HepG2 (cell line): ENCODE results near the gene DLX3. TPM values are rescaled to one million over a fixed set of nuclear protein-coding genes. Genes with fewer than 3 reads are reported as not detected.
A peak's percentile ranks its signal among the peaks of the same experiment; 100 is the strongest.

Experiments
- ARHGAP35 ChIP-seq: sonication (generic); formaldehyde crosslinking; IDR thresholded peaks from 2 replicates; pipeline ENCODE4 v1.9.0; 2022; ENCODE audit warnings: mild to moderate bottlenecking, inconsistent platforms, moderate library complexity, missing genetic modification reagents, borderline replicate concordance
- ETV5 ChIP-seq: IDR thresholded peaks from 2 replicates; pipeline ENCODE4 v1.6.1; 2018; ENCODE audit warnings: missing biosample characterization, missing genetic modification reagents, inconsistent platforms, borderline replicate concordance
- MYC ChIP-seq: sonication (generic); formaldehyde crosslinking; IDR thresholded peaks from 2 replicates; pipeline ENCODE4 v1.9.0; 2021; ENCODE audit warnings: missing genetic modification reagents, borderline replicate concordance
- SP1 ChIP-seq, 2 experiments: fragments of 450-650 bp in 1 of 2; sonication (generic) in 1 of 2; formaldehyde crosslinking in 1 of 2; IDR thresholded peaks; 2 replicates each; pipeline versions ENCODE4 v1.4.0 to v1.6.1; 2016 to 2020; ENCODE audit warnings: missing genetic modification reagents in 1 of 2
- ZNF350 ChIP-seq: sonication (generic); formaldehyde crosslinking; IDR thresholded peaks from 2 replicates; pipeline ENCODE4 v1.4.0; 2020; ENCODE audit warnings: mild to moderate bottlenecking, low read depth, missing genetic modification reagents, borderline replicate concordance
- ZNF605 ChIP-seq: sonication (generic); formaldehyde crosslinking; IDR thresholded peaks from 2 replicates; pipeline ENCODE4 v1.8.0; 2022; ENCODE audit warnings: mild to moderate bottlenecking, missing genetic modification reagents
- ZNF772 ChIP-seq: sonication (generic); formaldehyde crosslinking; IDR thresholded peaks from 2 replicates; pipeline ENCODE4 v1.5.0; 2020; ENCODE audit warnings: mild to moderate bottlenecking, missing genetic modification reagents
- ZNF781 ChIP-seq: sonication (generic); formaldehyde crosslinking; IDR thresholded peaks from 2 replicates; pipeline ENCODE4 v1.5.1; 2020; ENCODE audit warnings: borderline replicate concordance, mild to moderate bottlenecking, missing genetic modification reagents; ENCODE audit errors: not compliant biosample characterization
- polyA plus RNA-seq, 8 experiments: library from polyadenylated mRNA; depleted of rRNA in 3 of 8; stranded (reverse) in 7 of 8; unstranded in 1 of 8; fragments of >200 nt; fragmentation: Illumina TruSeq in 4 of 8; extraction: Trizol in 4 of 8; gene quantifications; 2 replicates each; pipeline versions ENCODE4 v1.2.1 to v1.2.3, GENCODE V29; 2011 to 2016; ENCODE audit warnings: low read depth in 4 of 8, missing spikeins in 1 of 8, mixed read lengths in 1 of 8; ENCODE audit not compliant: insufficient read depth in 1 of 8
- total RNA-seq, 5 experiments: library from RNA; depleted of rRNA; stranded (reverse); fragments of >200 nt; fragmentation: Illumina TruSeq; extraction: Trizol; gene quantifications; 2 replicates each; pipeline ENCODE4 v1.2.3, GENCODE V29; 2016; ENCODE audit warnings: low read depth in 1 of 5
- TF ChIP-seq, protein P1 (sequence below): sonication (generic); formaldehyde crosslinking; IDR thresholded peaks from 2 replicates; pipeline ENCODE4 v1.5.0; 2020; ENCODE audit warnings: missing genetic modification reagents, mild to moderate bottlenecking, borderline replicate concordance
- TF ChIP-seq, protein P2 (sequence below): sonication (generic); formaldehyde crosslinking; IDR thresholded peaks from 2 replicates; pipeline ENCODE4 v1.5.1; 2020; ENCODE audit warnings: mild to moderate bottlenecking, missing genetic modification reagents, moderate library complexity
- TF ChIP-seq, protein P3 (sequence below): sonication (generic); formaldehyde crosslinking; IDR thresholded peaks from 2 replicates; pipeline ENCODE4 v1.5.0; 2020; ENCODE audit warnings: missing genetic modification reagents
- TF ChIP-seq, protein P4 (sequence below): sonication (generic); formaldehyde crosslinking; conservative IDR thresholded peaks from 2 replicates; pipeline ENCODE4 v1.4.0; 2020; ENCODE audit warnings: missing genetic modification reagents

DLX3 gene
- total and polyA plus RNA-seq, 2 of the 13 experiments (the other 11 are each of a cell fraction or from before 2014, with no cell fraction given) = 0.03 TPM; not detected in 1

DNA sequence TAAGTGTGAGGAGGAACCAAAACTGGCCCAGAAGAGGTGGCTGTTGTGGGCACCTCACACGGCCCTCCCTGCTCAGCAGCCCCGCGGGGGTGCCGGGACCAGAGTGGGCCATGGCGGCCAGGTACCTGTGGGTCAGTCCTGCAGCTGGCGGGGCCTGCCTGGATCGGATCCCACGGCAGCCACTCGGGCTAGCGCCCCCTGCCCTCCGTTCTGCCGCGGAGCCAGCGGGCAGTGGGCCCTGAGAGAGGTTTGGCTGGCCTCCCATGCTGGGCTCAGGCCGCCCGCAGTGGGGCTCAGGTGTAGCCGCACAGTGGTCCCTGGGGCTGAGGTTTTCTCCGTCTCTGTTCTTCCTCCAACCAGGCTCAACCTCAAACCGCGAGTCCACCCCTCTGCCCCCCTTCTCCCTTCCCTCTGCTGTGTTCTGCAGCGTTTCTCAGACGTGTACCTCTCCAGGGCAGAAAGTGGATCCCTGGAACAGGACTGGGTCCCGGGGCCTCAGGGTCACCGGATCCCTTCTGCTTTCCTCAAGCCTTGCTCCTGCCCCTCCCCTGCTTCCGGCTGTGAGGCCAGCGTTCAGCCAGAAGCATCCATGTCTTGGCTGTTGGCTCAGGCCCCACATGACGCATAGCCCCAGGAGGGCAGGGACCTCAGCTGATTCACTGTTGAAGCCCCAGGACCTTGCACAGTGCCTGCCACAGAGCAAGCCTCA lies 32.3 kb upstream of the DLX3 start (continued):
- TF ChIP-seq, protein P1, sequence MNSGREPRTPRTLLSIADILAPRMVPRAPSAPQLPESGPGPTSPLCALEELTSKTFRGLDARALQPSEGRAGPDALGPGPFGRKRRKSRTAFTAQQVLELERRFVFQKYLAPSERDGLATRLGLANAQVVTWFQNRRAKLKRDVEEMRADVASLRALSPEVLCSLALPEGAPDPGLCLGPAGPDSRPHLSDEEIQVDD = 0 out of 2 replicates have a peak, but pooled peaks have one; percentile 27
- TF ChIP-seq SP1 (IDR thresholded peaks at IDR 0.05) = no peak
- TF ChIP-seq SP1 (CRISPR knock-in tag; IDR thresholded peaks at IDR 0.05) = 0 out of 2 replicates have a peak, but pooled peaks have one; percentile 5
- TF ChIP-seq MYC (CRISPR knock-in tag) = peak; percentile 9; the same call in 1 of the 2 replicates
- TF ChIP-seq ETV5 = peak; percentile 33; the same call in 1 of the 2 replicates
- TF ChIP-seq, protein P2, sequence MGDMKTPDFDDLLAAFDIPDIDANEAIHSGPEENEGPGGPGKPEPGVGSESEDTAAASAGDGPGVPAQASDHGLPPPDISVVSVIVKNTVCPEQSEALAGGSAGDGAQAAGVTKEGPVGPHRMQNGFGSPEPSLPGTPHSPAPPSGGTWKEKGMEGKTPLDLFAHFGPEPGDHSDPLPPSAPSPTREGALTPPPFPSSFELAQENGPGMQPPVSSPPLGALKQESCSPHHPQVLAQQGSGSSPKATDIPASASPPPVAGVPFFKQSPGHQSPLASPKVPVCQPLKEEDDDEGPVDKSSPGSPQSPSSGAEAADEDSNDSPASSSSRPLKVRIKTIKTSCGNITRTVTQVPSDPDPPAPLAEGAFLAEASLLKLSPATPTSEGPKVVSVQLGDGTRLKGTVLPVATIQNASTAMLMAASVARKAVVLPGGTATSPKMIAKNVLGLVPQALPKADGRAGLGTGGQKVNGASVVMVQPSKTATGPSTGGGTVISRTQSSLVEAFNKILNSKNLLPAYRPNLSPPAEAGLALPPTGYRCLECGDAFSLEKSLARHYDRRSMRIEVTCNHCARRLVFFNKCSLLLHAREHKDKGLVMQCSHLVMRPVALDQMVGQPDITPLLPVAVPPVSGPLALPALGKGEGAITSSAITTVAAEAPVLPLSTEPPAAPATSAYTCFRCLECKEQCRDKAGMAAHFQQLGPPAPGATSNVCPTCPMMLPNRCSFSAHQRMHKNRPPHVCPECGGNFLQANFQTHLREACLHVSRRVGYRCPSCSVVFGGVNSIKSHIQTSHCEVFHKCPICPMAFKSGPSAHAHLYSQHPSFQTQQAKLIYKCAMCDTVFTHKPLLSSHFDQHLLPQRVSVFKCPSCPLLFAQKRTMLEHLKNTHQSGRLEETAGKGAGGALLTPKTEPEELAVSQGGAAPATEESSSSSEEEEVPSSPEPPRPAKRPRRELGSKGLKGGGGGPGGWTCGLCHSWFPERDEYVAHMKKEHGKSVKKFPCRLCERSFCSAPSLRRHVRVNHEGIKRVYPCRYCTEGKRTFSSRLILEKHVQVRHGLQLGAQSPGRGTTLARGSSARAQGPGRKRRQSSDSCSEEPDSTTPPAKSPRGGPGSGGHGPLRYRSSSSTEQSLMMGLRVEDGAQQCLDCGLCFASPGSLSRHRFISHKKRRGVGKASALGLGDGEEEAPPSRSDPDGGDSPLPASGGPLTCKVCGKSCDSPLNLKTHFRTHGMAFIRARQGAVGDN (CRISPR knock-in tag) = peak; percentile 33
- peak; percentile 26; the same call in 1 of the 2 replicates for TF ChIP-seq ARHGAP35 (CRISPR knock-in tag)
- 0 out of 2 replicates have a peak, but pooled peaks have one; percentile 33 for TF ChIP-seq ZNF772
- TF ChIP-seq, protein P3, sequence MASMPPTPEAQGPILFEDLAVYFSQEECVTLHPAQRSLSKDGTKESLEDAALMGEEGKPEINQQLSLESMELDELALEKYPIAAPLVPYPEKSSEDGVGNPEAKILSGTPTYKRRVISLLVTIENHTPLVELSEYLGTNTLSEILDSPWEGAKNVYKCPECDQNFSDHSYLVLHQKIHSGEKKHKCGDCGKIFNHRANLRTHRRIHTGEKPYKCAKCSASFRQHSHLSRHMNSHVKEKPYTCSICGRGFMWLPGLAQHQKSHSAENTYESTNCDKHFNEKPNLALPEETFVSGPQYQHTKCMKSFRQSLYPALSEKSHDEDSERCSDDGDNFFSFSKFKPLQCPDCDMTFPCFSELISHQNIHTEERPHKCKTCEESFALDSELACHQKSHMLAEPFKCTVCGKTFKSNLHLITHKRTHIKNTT (CRISPR knock-in tag) = 0 out of 2 replicates have a peak, but pooled peaks have one; percentile 16
- no peak for TF ChIP-seq ZNF781
- 0 out of 2 replicates have a peak, but pooled peaks have one; percentile 50 for TF ChIP-seq ZNF350
- 0 out of 2 replicates have a peak, but pooled peaks have one; percentile 4 for TF ChIP-seq ZNF605
- TF ChIP-seq, protein P4, sequence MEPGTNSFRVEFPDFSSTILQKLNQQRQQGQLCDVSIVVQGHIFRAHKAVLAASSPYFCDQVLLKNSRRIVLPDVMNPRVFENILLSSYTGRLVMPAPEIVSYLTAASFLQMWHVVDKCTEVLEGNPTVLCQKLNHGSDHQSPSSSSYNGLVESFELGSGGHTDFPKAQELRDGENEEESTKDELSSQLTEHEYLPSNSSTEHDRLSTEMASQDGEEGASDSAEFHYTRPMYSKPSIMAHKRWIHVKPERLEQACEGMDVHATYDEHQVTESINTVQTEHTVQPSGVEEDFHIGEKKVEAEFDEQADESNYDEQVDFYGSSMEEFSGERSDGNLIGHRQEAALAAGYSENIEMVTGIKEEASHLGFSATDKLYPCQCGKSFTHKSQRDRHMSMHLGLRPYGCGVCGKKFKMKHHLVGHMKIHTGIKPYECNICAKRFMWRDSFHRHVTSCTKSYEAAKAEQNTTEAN (CRISPR knock-in tag) = no peak
